Neural progenitor cell (in vitro differentiated cells): Measurements from ENCODE around the gene ATG13.

Experiments used
- CTCF ChIP-seq: fragments of 200-600 bp; sonication (generic); IDR thresholded peaks from 2 replicates; pipeline ENCODE4 v1.5.1; 2017; ENCODE audit warnings: antibody characterized with exemption, mild to moderate bottlenecking
- EZH2 ChIP-seq: fragments of 200-600 bp; sonication (generic); IDR thresholded peaks from 2 replicates; pipeline ENCODE4 v1.6.1; 2017; ENCODE audit warnings: antibody characterized with exemption, mild to moderate bottlenecking, moderate library complexity
- EZH2phosphoT487 ChIP-seq: fragments of 200-600 bp; sonication (generic); IDR thresholded peaks from 2 replicates; pipeline ENCODE4 v1.6.1; 2017; ENCODE audit warnings: antibody characterized with exemption

DNA sequence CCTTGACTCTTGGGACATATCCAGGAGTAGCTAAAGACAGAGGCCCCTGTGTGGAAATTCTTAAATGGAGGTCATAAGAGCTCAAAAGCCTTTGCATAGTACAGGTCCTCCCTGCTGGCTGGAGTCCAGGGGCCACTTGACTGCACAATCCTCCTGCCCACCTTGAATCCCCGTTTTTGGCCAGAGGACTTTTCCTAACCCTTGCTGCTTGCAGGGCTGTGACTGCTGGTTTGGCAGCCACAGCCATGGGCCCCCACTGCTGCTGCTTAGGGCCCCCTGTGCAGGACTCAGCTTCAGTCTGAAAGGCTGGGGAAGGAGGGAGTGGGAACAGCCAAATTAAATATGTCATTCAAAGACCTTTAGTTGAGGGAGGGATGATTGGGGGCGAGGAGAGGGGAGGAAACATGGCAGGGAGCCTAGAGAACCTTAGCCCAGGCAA, 49.7 kb downstream of the ATG13 start:
- TF ChIP-seq CTCF: no peak
- TF ChIP-seq EZH2: no peak
- TF ChIP-seq EZH2phosphoT487: no peak
